Caki2 (cell line): ENCODE measurements around the gene FGF19. TPM values are rescaled to one million over a fixed set of nuclear protein-coding genes. Genes with fewer than 3 reads are reported as not detected.

Experiments used
- DNase-seq: peaks from one replicate; pipeline ENCODE4 v3.0.0-alpha.2; 2015; ENCODE audit warnings: low read depth
- in situ Hi-C: cut with HindIII; loops from 2 replicates; pipeline ENCODE4 v1.10.0; 2016; ENCODE audit warnings: low sequenced_read_pairs, low pct_unique_long_range_greater_than_20kb, mixed read lengths
- total RNA-seq: library from RNA; depleted of rRNA; stranded (reverse); fragments of >200 nt; shearing (Covaris generic); gene quantifications from 2 replicates; pipeline ENCODE4 v1.2.3, GENCODE V29; 2014; ENCODE audit warnings: low replicate concordance; rRNA removed

Gene FGF19
- not detected in 2 replicates for total RNA-seq

DNA sequence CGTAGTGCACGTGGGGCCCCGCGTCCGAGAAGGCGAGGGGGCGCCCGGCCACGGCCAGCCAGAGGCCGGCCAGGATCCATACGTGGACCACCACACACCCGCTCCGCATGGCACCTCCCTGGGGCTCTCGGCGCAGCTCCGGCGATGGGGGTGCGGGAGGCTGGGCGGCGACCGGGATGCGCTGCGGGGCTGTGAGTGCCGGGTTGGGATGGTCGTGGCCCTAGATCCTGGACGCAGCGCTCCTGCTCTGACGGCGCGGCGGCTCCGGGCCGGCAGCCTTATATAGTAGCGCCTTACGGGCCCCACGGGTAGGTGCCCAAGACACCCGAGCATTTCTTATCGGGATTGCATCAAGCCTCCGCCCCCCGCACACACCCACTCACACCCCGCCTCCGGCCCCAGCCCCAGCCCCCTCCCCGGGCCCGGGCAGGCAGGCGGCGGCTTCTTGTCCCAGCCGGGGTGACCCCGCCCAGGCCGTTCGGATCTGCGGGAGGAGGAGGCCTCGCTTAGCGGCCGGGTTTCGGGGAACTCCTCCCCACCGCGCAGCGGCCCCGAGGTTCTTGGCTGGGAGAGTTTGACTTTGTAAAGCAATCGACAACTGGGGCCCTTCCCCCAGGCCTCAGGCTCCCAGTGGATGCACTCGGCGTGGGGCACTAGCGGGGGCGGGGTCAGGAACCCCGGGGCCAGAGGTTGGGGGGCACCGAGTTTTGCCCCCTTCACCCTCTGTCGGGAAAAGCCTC, at the start of gene FGF19:
TSS of gene FGF19 (minus strand) at position 255 of the 740 bp plus-strand sequence. CDS start at position 109, 146 bp downstream.
- in situ Hi-C loops: no loop called here

DNA sequence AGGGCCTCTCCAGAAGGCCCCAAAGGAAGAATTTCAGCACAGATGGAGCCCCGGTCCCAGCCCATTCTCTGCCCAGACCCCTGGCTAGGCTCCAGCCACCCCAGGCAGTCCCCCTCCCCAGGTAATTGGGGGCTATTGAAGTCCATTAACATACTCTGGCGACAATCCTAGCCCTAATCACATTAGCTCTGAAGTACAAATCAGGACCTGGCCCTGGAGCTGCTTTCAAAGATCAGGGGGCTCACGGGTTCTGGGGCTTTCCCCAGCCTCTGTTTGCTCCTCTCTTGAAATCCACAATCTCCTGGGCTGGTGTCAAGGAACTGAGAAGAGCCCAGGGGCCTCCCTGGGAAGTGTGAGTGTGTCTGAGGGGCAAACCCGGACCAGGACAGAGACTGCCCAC, 49.1 kb upstream of the FGF19 start:
- no peak for DNase-seq
- in situ Hi-C loops: no loop called here

More for the DNA sequence above, at the start of gene FGF19:
- no peak for DNase-seq

GRCh38 chr11:69750875-69751597, 47.2 kb upstream of the FGF19 start:
- in situ Hi-C loops: no loop called here
- DNase-seq: no peak

GRCh38 chr11:69750108-69750850, 46.5 kb upstream of the FGF19 start:
- in situ Hi-C loops: no loop called here
- no peak for DNase-seq

- in situ Hi-C loops: no loop called here
- DNase-seq: no peak
These were observed 44.8 kb upstream of the FGF19 start for GRCh38 chr11:69748637-69749036.

DNA sequence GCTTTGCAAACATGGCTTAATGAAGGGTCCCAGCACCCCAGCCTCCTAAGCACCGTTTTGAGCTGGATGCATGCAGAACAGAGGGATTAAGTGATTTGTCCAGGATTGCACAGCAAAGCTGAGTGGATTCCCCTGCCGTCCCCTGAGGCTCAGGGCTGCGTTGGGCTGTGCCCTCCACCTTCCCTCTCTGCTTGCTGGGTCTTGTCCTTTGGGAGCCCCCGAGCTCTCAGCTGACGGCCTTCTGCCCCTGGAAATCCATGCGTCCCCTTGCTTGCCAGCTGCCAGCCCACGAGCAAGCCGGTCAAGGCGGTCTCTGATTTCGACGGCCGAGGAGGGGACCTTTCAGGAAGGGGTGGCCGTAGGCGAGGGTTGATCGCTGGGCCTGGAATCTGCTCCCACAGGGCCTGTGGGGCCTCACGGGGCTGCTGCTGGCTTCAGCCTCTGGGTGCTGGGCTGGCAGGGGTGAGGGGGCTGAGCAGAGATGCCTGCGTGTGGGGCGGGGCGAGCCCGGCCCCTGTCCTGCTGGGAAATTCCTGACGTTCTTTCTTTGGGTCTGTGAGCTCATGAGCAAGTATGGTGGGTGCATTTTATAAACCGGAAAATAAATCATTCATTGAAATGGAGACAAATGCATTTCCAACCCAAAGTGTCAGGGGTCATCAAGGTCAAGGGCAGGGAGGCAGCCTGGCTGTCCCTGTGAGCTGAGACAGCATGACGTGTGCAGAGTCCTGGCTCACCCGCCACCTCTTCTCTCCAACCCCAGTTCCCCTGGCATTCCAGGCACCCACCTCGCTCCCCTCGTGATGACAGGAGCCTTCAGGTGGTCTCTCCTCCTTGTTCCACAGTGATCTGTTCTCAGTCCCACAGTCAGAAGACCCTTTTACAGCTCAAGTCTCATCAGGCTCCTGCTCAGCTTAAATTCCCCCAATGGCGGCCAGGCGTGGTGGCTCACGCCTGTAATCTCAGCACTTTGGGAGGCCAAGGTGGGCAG, 43.2 kb upstream of the FGF19 start:
- in situ Hi-C loops: no loop called here
- DNase-seq: no peak

- no peak for DNase-seq
- in situ Hi-C loops: no loop called here
These were observed 42.3 kb upstream of the FGF19 start for GRCh38 chr11:69746140-69746539.

DNA sequence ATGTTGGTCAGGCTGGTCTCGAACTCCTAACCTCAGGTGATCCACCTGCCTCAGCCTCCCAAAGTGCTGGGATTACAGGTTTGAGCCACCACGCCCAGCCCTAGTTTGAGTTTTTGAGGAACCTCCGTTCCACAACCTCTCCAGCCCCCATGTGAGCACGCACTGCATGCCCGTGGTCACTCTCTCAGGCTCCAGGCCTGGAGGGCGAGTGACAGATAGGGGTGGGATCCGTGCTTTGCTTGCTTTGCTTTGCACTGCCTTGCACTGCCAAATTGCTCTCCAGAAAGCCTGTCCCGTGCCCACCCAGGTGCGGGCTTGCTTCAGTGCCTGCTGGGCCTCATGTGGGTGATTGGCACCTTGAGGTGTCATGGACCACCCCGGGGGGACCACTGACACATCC, 41.4 kb upstream of the FGF19 start:
- in situ Hi-C loops: no loop called here
- DNase-seq: no peak

DNA sequence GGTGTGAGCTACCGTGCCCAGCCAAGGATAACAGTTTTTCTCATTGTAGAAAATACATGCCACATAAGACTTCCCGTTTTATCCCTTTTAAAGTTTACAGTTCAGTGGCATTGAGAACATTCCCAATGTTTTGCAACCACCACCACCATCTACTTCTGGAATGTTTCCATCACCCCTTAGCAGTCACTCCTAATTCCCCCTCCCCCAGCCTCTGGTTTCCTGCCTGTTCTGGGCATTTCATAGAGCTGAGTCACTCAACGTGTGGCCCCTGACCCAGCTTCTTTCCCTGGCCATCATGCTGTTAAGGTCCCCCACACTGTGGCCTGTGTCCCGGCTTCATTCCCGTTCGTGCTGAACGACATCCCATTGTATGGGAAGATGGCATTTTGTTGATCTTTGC, 40.6 kb upstream of the FGF19 start:
- in situ Hi-C loops: no loop called here
- DNase-seq: peak; percentile 89

GRCh38 chr11:69734841-69735240, 31.0 kb upstream of the FGF19 start:
- no peak for DNase-seq
- in situ Hi-C loops: no loop called here

GRCh38 chr11:69734367-69734766, 30.5 kb upstream of the FGF19 start:
- in situ Hi-C loops: no loop called here

DNA sequence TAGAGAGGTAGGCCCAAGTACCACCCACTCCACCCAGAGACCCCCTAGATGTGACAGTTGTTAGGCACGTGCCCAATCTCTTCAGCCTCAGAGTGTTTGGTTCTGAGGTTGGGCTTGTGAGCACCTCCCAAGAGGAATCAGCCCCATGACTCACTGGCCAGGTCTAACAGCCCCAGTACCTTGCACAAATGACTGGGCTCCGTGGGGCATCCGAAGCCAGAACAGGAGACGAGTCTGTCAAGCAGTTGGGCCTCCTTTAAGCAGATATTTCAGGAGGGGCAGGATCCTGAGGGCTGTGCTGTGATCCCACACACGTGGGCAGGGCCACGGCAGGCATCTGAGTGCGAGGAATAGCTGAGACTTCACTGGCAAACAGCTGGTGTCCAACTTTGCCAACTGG, 29.1 kb upstream of the FGF19 start:
- in situ Hi-C loops: no loop called here
- no peak for DNase-seq

More at GRCh38 chr11:69734367-69734766, 30.5 kb upstream of the FGF19 start:
- no peak for DNase-seq

GRCh38 chr11:69731110-69731509, 27.3 kb upstream of the FGF19 start:
- no peak for DNase-seq
- in situ Hi-C loops: no loop called here

DNA sequence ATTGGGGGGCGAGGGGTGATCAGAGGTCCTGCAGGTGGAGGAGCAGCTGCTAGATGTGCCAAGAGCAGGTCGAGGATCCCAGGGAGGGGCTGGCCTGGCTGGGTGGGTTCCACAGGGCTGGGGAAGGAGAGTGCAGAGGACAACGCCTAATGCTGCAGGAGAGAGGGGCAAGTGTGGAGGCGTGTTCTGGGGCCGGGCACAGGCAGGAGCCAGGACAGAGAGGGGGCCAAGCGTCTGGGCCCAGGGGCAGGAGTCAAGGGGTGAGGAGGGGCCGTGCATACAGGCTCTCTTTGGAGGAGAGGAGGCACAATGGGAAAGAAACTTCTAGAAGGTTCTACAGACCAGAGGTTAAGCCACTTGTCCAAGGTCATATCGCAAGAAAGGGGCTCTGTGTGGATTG, 26.7 kb upstream of the FGF19 start:
- in situ Hi-C loops: no loop called here
- DNase-seq: no peak

DNA sequence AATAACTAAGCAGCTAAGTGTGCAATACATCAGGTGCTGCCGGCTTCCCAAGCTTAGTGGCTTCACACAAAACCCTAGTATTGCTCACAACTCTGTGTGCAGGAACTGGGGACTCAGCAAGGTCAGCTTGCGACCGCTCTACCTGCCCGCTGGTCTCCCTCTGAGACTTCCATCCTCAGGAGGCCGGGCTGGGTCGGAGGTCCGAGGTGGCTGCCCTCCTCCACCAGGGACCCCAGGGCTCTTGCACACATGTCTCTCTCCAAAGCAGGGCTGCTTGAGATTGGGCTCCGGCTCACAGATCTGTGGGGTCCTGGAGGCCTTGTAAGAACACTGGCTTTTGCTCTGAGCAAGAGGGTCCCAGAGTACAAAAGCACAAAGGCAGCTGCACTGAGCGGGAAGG, 25.4 kb upstream of the FGF19 start:
- in situ Hi-C loops: no loop called here
- DNase-seq: no peak

DNA sequence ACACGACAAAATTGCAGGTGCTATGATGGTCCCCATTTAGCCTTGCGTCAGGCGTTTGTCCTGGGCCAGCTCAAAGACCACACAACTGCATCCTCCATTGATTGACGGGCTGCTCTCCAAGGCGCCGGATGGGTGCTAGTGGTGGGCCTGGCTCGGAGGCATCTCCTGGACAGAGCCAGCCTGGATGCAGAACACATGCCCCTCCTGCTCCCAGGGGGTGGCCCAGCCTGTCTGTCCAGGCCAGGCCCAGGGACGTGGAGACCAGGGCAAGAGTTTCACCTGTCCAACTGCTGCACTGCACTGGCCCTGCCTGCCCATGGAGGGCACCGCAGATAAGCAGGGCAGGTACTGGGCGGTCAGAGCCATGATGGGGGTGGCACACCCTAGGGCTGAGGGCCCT, 23.4 kb upstream of the FGF19 start:
- no peak for DNase-seq
- in situ Hi-C loops: no loop called here

- in situ Hi-C loops: no loop called here
- DNase-seq: no peak
These were observed 22.7 kb upstream of the FGF19 start for GRCh38 chr11:69726481-69726880.

DNA sequence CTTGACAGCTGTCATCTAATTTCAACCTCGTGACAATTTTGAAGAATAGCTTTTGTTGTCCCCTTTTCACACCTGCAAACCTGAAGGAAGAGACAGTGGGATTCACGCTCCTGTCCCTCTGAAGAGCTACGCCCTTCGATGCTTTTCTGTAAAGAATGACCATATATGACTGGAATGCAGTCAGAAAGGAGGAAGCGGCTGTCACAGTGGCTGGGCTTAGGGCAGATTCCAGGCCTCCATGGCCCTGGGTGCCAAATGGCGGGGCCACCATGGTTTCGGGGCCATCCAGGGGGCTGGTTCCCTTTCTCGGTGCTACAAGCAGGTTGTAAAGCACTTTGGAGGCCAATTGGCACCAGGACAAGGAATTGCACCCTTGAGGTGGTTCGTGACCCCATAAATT, 22.2 kb upstream of the FGF19 start:
- in situ Hi-C loops: no loop called here
- no peak for DNase-seq
